NCI-H187 treated with DMSO at 0.1 percent for 48 hours (cell line): ENCODE measurements around the gene EXOC4.
"Not testable (repeated sequence)": the region's sequence is repeated elsewhere in the genome, so short reads cannot be mapped to it uniquely, and the experiment has no call there.

Experiments used
- DNase-seq: peaks from one replicate; lab custom pipeline; 2025; lab: John Stamatoyannopoulos, UW

EXOC4 gene

DNA sequence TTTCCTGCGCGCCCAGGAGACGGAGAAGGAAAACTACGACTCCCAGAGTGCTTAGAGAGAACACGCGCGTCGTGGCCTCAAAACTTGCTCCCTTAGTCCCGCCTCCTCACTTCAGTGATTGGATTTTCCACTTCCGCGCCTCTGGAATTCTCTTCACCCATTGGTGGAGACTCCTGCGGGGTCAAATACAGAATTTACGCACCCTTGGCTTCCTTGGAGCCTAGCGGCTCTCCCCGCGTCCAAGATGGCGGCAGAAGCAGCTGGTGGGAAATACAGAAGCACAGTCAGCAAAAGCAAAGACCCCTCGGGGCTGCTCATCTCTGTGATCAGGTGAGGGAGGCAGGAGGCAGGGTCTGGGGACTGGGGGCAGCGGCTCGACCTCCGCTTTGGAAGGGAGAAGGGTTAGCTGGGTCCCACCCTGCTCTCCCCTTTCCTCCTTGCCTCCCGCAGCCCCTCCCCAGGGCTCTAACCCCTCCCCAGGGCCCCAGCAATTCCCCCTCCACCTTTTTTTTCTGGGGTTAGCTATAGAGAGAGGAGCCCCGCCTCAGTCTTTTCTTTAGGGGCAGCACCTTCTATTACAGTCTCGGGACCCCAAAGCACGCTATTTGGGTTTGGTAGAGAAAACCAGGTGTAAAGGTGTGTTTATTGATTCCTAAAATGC lies at the start of gene EXOC4:
TSS of gene EXOC4 (plus strand) at position 221 of the 661 bp plus-strand sequence.
- peak; percentile 95 for DNase-seq

DNA sequence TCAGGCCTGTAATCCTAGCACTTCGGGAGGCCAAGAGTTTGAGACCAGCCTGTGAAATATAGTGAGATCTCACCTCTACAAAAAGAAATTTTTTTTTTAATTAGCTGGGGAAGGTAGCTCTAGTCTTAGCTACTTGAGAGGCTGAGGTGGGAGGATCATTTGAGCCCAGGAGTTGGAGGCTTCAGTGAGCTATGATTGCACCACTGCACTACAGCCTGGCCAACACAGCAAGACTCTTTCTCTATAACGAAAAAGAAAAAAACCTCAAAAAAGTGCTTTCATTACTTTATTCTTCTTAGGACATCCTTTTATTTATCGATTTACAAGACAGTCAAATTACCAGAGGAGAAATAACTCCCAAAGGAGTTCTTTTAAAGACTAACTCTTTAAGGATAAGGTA lies 49.4 kb upstream of the EXOC4 start:
- no peak for DNase-seq

- DNase-seq, result no peak
These were observed 45.2 kb upstream of the EXOC4 start for GRCh38 chr7:133207687-133208086.

- DNase-seq, result not testable (repeated sequence)
These were observed 42.1 kb upstream of the EXOC4 start for GRCh38 chr7:133210817-133211216.

DNA sequence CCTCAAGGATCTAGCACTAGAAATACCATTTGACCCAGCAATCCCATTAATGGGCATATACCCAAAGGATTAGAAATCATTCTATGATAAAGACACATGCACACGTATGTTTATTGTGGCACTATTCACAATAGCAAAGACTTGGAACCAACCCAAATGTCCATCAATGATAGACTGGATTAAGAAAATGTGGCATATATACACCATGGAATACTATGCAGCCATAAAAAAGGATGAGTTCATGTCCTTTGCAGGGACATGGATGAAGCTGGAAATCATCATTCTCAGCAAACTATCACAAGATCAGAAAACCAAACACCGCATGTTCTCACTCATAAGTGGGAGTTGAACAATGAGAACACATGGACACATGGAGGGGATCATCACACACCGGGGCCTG lies 39.1 kb upstream of the EXOC4 start:
- not testable (repeated sequence) for DNase-seq

GRCh38 chr7:133217773-133218172 lies 35.1 kb upstream of the EXOC4 start:
- DNase-seq, result no peak

GRCh38 chr7:133230591-133231194 lies 22.2 kb upstream of the EXOC4 start:
- DNase-seq, result peak; percentile 39

- DNase-seq, result no peak
These were observed 19.7 kb upstream of the EXOC4 start for GRCh38 chr7:133233142-133233541.

DNA sequence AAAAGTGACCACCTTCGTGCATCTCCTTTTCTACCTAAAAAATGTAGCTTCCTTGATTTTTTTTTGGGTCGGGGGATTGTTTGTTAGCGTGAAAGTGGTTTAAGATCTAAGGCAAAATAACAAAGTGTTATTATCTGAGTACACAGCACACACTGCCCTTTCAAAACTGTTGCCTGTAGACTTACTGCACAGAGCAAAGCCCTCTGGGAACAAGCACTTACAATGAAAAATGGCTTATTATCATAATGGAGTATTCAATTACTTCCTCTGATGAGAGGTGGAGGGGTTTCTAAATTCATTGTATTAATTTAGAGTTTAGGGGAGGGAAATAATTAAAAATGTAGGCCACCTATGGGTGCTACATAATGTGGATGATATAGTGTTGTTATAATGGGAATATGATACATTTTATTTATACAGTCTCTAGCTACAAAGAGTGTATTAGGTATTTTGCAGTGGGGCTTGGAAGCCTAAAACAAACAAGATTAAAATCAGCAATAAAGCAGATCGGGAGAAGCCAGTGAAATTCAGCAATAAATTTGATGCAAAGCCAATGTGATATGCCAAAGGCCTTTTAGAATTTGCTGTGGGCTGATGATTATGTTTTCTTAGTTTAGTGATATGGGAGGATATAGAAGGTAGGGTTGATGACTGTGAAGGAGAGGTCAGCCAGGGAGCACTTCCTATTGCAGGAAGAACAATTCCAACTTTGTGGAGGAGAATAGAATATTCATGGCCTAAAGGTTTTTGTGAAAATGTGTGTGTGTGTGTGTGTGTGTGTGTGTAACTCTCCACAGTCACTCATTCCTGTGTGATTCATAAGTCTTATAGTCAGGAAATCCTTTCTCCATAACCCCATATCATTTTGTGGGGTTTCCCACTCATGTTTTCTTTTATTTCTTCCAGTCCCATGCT lies 17.7 kb upstream of the EXOC4 start:
- DNase-seq, result no peak

GRCh38 chr7:133237545-133237944 lies 15.3 kb upstream of the EXOC4 start:
- no peak for DNase-seq

DNA sequence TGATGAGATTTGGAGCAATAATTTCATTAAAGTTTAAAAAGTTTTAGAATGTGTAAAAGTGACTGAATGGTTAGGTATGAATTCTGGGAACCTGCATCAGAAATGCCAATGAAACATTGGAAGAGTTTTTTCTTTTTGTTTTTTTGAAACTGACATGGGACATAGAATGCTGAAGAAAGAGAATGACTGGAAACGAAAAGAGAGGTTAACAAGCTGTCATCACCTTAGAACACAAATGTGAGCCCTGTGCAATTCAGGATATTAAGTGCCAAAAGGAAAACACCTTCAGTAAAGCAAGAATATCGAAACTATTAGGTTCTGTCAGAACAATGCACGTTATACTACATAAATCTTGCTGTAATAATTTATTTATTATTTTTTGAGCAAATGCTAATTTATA lies 12.6 kb upstream of the EXOC4 start:
- DNase-seq, result no peak

- no peak for DNase-seq
These were observed 6.3 kb upstream of the EXOC4 start for GRCh38 chr7:133246558-133246957.

- DNase-seq, result no peak
These were observed 4.0 kb upstream of the EXOC4 start for GRCh38 chr7:133248901-133249300.

- no peak for DNase-seq
These were observed 396 bp upstream of the EXOC4 start for GRCh38 chr7:133252506-133252857.

GRCh38 chr7:133253519-133253875 lies 619 bp downstream of the EXOC4 start:
- no peak for DNase-seq

- no peak for DNase-seq
These were observed 2.6 kb downstream of the EXOC4 start for GRCh38 chr7:133255486-133255885.

DNA sequence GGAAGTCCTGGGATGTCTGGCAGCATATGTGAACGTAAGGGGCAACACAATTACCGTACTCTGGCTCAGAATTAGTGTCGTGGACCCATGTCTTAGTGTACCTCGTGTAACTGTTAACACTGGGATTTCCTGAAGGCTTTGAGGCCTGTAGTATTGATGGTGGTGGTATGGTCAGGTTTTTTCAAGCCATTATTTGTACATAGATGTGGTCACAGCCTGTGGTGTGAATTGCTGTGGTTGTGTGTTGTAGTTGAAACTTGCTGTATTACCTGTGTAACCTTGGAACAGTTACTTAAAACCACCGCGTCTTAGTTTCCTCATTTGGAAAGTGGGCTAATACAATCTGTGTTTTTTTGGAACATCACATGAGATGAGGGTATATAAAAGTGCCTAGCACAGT lies 5.3 kb downstream of the EXOC4 start:
- no peak for DNase-seq

- DNase-seq, result no peak
These were observed 12.9 kb downstream of the EXOC4 start for GRCh38 chr7:133265821-133266220.

- DNase-seq, result no peak
These were observed 15.5 kb downstream of the EXOC4 start for GRCh38 chr7:133268355-133268754.

GRCh38 chr7:133272336-133272735 lies 19.5 kb downstream of the EXOC4 start:
- no peak for DNase-seq

DNA sequence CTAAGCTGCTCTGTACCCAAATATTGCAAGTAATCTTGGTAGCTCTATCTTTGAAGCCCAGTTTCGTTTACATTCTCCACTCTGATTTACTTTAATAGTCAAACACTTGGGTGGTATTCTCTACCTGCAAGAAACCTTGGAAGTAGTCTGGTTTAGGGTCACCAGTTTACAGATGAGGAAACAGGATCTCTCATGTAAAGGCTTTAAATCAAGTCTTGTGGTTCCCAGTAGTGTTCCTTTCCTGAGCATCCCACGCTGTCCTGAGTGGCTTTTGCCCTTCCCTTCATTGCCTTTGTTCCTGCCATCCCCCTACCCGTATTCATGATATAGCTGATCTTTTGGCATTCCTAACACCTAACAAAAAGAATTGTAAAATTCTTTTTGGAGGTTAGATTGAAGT lies 20.3 kb downstream of the EXOC4 start:
- DNase-seq, result no peak

DNA sequence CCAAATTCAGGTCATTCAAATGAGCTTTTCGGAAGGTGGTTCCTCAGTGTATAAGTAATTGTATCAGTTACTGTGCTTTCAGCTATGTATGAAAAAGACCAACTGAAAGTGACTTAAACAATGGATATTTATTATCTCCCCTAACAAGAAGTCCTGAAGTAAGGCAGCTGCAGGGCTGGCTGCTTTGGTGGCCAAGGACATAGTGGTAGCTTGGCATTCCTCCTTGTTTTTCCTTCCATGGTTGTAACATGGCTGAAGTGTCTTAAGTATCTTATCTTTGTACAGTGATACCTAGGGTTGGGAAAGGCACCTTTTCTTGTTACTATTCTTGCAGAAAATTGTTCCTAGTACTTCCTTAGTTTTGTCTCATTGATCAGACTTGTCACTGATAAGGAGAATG lies 21.4 kb downstream of the EXOC4 start:
- no peak for DNase-seq

DNA sequence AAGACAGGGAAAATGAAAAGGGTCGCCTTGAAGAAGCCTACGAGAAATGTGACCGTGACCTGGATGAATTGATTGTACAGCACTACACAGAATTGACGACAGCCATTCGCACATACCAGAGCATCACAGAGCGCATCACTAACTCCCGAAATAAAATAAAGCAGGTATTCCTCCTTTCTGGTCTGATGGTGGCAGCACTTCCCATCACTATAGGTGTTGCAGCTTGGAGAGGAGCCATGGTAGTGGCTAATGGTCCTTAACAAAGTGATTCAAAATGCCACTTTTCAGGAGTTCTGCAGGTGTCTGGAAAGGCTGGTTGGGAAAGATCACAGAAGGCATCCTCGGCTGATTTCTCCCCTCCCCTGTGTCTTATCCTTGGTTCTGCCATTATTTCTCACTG lies 22.1 kb downstream of the EXOC4 start:
- DNase-seq, result no peak
